MCF 10A (cell line): ENCODE data around the gene SECTM1. TPM values are rescaled to one million over a fixed set of nuclear protein-coding genes. Genes with fewer than 3 reads are reported as not detected.
A peak's percentile ranks its signal among the peaks of the same experiment; 100 is the strongest.

Source experiments
- BruUV-seq: library from RNA; stranded (reverse); fragments of 400-500 nt; replicated peaks from 2 replicates; lab custom pipeline; 2021; lab: Mats Ljungman, UMichigan
- CTCF ChIA-PET: fragments of 300-600 bp; sonication (Branson Sonifier 250); formaldehyde crosslinking; extraction: SDS; loops from one replicate; lab custom pipeline; 2021; ENCODE audit warnings: antibody characterized with exemption, inconsistent platforms; lab: Yijun Ruan, JAX
- POLR2A ChIA-PET: fragments of 300-600, 350-650 bp; sonication (Branson Sonifier 250); formaldehyde crosslinking; extraction: SDS; loops from one replicate; lab custom pipeline; 2020; ENCODE audit warnings: antibody characterized with exemption, inconsistent platforms; lab: Yijun Ruan, JAX
- DNase-seq: peaks from one replicate; pipeline ENCODE4 v3.0.0-alpha.2; 2018; ENCODE audit not compliant: unreplicated experiment
- H3K27ac Mint-ChIP-seq: one replicate; pipeline ENCODE4 v1.8.0; 2022; ENCODE audit warnings: mild to moderate bottlenecking, low read depth, mixed read lengths; ENCODE audit not compliant: unreplicated experiment
- H3K27me3 Mint-ChIP-seq: one replicate; pipeline ENCODE4 v1.8.0; 2022; ENCODE audit warnings: mixed read lengths; ENCODE audit not compliant: insufficient read depth, unreplicated experiment
- H3K36me3 Mint-ChIP-seq: one replicate; pipeline ENCODE4 v1.8.0; 2022; ENCODE audit warnings: mild to moderate bottlenecking, moderate library complexity, mixed read lengths; ENCODE audit not compliant: insufficient read depth, unreplicated experiment
- H3K4me1 Mint-ChIP-seq: one replicate; pipeline ENCODE4 v1.8.0; 2022; ENCODE audit warnings: mixed read lengths; ENCODE audit not compliant: insufficient read depth, unreplicated experiment
- H3K4me3 Mint-ChIP-seq: one replicate; pipeline ENCODE4 v1.8.0; 2022; ENCODE audit warnings: mild to moderate bottlenecking, moderate library complexity, mixed read lengths; ENCODE audit not compliant: unreplicated experiment
- H3K9me3 Mint-ChIP-seq: one replicate; pipeline ENCODE4 v1.8.0; 2022; ENCODE audit warnings: mixed read lengths; ENCODE audit not compliant: unreplicated experiment
- CTCF ChIP-seq: fragments of 200-600 bp; IDR thresholded peaks from one replicate; pipeline ENCODE4 v1.8.0; 2022; ENCODE audit warnings: antibody characterized with exemption, mild to moderate bottlenecking; ENCODE audit not compliant: unreplicated experiment
- intact Hi-C: fragments of 100-400 bp; cut with micrococcal nuclease; formaldehyde crosslinking; loops from 2 replicates; pipeline ENCODE4 v1.14.1; 2022
- total RNA-seq: library from RNA; stranded (reverse); gene quantifications from 2 replicates; pipeline ENCODE4 v1.2.3, GENCODE V29; 2022

SECTM1 gene
- total RNA-seq, 1 experiment from 2014 or later, result 13.4 TPM

GRCh38 chr17:82285141-82285540 is 48.4 kb downstream of the SECTM1 start:
- no peaks in the 10 kb centered on the region for H3K27me3 Mint-ChIP-seq
- ChIA-PET POLR2A (interaction anchor here (1.3 to 5.3 kb wide), 3 partner anchors 12 to 48 kb away, joined by 3 to 50 read pairs (median 36); partner anchors contain the start of genes CSNK1D and SECTM1), CTCF (interaction anchor here (1.0 to 1.3 kb wide), 2 partner anchors 10 to 14 kb away, joined by 3 read pairs; no protein-coding TSS in a partner anchor)
- intact Hi-C loops, result no loop called here
- no peaks in the 10 kb centered on the region for H3K9me3 Mint-ChIP-seq
- BruUV-seq, result no TSS peak
- peaks cover 40% of the 10 kb centered on the region for H3K4me1 Mint-ChIP-seq
- TF ChIP-seq CTCF, result no peak
- H3K36me3 Mint-ChIP-seq, result no peaks in the 10 kb centered on the region
- H3K27ac Mint-ChIP-seq, result no peak overlapping the region
- no peak for DNase-seq
- no peak overlapping the region for H3K4me3 Mint-ChIP-seq

GRCh38 chr17:82283208-82283749 is 50.3 kb downstream of the SECTM1 start:
- no peak overlapping the region for H3K4me3 Mint-ChIP-seq
- H3K4me1 Mint-ChIP-seq, result peaks cover 38% of the 10 kb centered on the region
- no peaks in the 10 kb centered on the region for H3K27me3 Mint-ChIP-seq
- BruUV-seq, result no TSS peak
- peak overlapping the region; percentile 39 for H3K27ac Mint-ChIP-seq
- no peak for TF ChIP-seq CTCF
- POLR2A ChIA-PET, result interaction anchor here (0.6 to 5.3 kb wide), 9 partner anchors 9 to 260 kb away, joined by 3 to 50 read pairs (median 5); partner anchors contain the start of genes CENPX, CSNK1D and LRRC45
- H3K36me3 Mint-ChIP-seq, result no peaks in the 10 kb centered on the region
- intact Hi-C loops, result no loop called here
- CTCF ChIA-PET, result interaction anchor here (0.8 to 1.3 kb wide), 3 partner anchors 47 to 77 kb away, joined by 3 to 5 read pairs (median 3); no protein-coding TSS in a partner anchor
- DNase-seq, result peak; percentile 92
- H3K9me3 Mint-ChIP-seq, result no peaks in the 10 kb centered on the region

GRCh38 chr17:82282239-82283207 is 51.0 kb downstream of the SECTM1 start:
- H3K4me3 Mint-ChIP-seq, result no peak overlapping the region
- H3K9me3 Mint-ChIP-seq, result no peaks in the 10 kb centered on the region
- DNase-seq, result no peak
- TSS peak; percentile 86 for BruUV-seq
- no peak for TF ChIP-seq CTCF
- no peak overlapping the region for H3K27ac Mint-ChIP-seq
- no peaks in the 10 kb centered on the region for H3K27me3 Mint-ChIP-seq
- peaks cover 32% of the 10 kb centered on the region for H3K4me1 Mint-ChIP-seq
- CTCF ChIA-PET, result interaction anchor here (1.2 to 1.3 kb wide), 2 partner anchors 47 to 76 kb away, joined by 3 to 5 read pairs; no protein-coding TSS in a partner anchor
- intact Hi-C loops, result no loop called here
- no peaks in the 10 kb centered on the region for H3K36me3 Mint-ChIP-seq
- POLR2A ChIA-PET, result interaction anchor here (0.6 to 5.3 kb wide), 14 partner anchors 9 to 365 kb away, joined by 3 to 50 read pairs (median 4); partner anchors contain the start of genes CENPX, CSNK1D, LRRC45 and SECTM1
